Measurements from ENCODE around the gene ELOVL7. TPM values are rescaled to one million over a fixed set of nuclear protein-coding genes. Genes with fewer than 3 reads are reported as not detected.

The ELOVL7 gene
- total and polyA plus RNA-seq, 2 of the 4 experiments (the other 2 are of a cell fraction) = 0.18 TPM; not detected in 1

GRCh38 chr5:60765019-60765709 is 78.9 kb downstream of the ELOVL7 start:
- Histone ChIP-seq H3K23ac (ENCODE audit: low read depth, low read length) (no peak overlapping the region), H4K91ac (ENCODE audit: insufficient read depth, low read depth, low read length) (no peak overlapping the region), H2AK9ac (replicated peaks; ENCODE audit: low read depth, low read length, poor library complexity) (no peak overlapping the region), H3K4ac (ENCODE audit: low read depth, low read length) (no peak overlapping the region), H2AFZ (replicated peaks; ENCODE audit: low read length, poor library complexity) (no peak overlapping the region), H2BK15ac (ENCODE audit: low read depth, low read length) (no peak overlapping the region), H3K14ac (replicated peaks; ENCODE audit: low read depth, low read length) (no peak overlapping the region), H3K9me1 (ENCODE audit: insufficient read depth, low read length) (no peaks in the 10 kb centered on the region), H3K18ac (ENCODE audit: low read depth, low read length) (no peak overlapping the region), H3K27ac (ENCODE audit: insufficient read depth, low read length) (no peak overlapping the region), H2BK20ac (ENCODE audit: low read depth, low read length) (no peak overlapping the region), H3K27me3 (ENCODE audit: control insufficient read depth, insufficient read depth, low read length) (no peaks in the 10 kb centered on the region), H3K56ac (ENCODE audit: extremely low read depth, insufficient read depth, low read length) (no peak overlapping the region), H3K36me3 (ENCODE audit: control insufficient read depth, insufficient read depth, low read length) (no peaks in the 10 kb centered on the region), H3K9me3 (ENCODE audit: control insufficient read depth, insufficient read depth, low read length) (no peaks in the 10 kb centered on the region), H2AK5ac (ENCODE audit: low read depth, low read length) (no peak overlapping the region), H4K5ac (ENCODE audit: low read depth, low read length) (no peak overlapping the region), H3K4me1 (ENCODE audit: control insufficient read depth, insufficient read depth, low read length) (no peaks in the 10 kb centered on the region), H2BK5ac (ENCODE audit: low read depth, low read length, poor library complexity, severe bottlenecking) (no peak overlapping the region), H3K9ac (ENCODE audit: low read depth, low read length) (no peak overlapping the region), H3K4me3 (ENCODE audit: insufficient read depth, low read depth, low read length) (no peak overlapping the region), H3K4me2 (ENCODE audit: low read depth, low read length) (no peak overlapping the region), H2BK120ac (ENCODE audit: low read depth, low read length) (no peak overlapping the region), H3K79me1 (ENCODE audit: low read depth in 1 of 2, low read length in 2 of 2) (no peaks in the 10 kb centered on the region), H4K8ac (ENCODE audit: low read depth in 2 of 2, low read length in 2 of 2) (no peak overlapping the region), H4K20me1 (ENCODE audit: insufficient read depth, low read length) (no peaks in the 10 kb centered on the region)
- CTCF ChIA-PET = no interaction called here
- ATAC-seq (ENCODE audit: low read depth) (no peak), DNase-seq (no peak)
- WGBS, 2 experiments (ENCODE audit: extremely low coverage in 2 of 2, insufficient read length in 1 of 2) = no CpG with 5 or more reads among the region's 6 CpGs
- in situ Hi-C loops (cut with MboI; ENCODE audit: low sequenced_read_pairs) = no loop called here
- intact Hi-C loops (cut with micrococcal nuclease) = no loop called here
- no TSS peak for BruUV-seq (replicated peaks)
- POLR2A ChIA-PET (ENCODE audit: unreplicated experiment) = no interaction called here
- no peak for TF ChIP-seq CEBPB (IDR thresholded peaks at IDR 0.05; ENCODE audit: low read depth, low read length)
- TF ChIP-seq MAZ (IDR thresholded peaks at IDR 0.05; ENCODE audit: borderline replicate concordance, low read depth, low read length) = no peak
- dilution Hi-C loops (cut with HindIII; ENCODE audit: low sequenced_read_pairs, unreplicated experiment) = no loop called here

All from IMR-90 (cell line).